Measurements from ENCODE around the gene FPGS.
"Not testable (repeated sequence)": the region's sequence is repeated elsewhere in the genome, so short reads cannot be mapped to it uniquely, and the experiment has no call there.

Gene FPGS

GRCh38 chr9:127845619-127846018, 42.9 kb downstream of the FPGS start:
- not testable (repeated sequence) for DNase-seq

GRCh38 chr9:127846443-127847177, 43.9 kb downstream of the FPGS start:
- no peak for DNase-seq

GRCh38 chr9:127847178-127847510, 44.5 kb downstream of the FPGS start:
- DNase-seq: no peak

GRCh38 chr9:127847833-127848755, 45.4 kb downstream of the FPGS start:
- DNase-seq: no peak

- DNase-seq: no peak
Observed at GRCh38 chr9:127848756-127849504, 46.2 kb downstream of the FPGS start.

GRCh38 chr9:127850286-127850830, 47.7 kb downstream of the FPGS start:
- DNase-seq: no peak

- no peak for DNase-seq
Observed at GRCh38 chr9:127852829-127853228, 50.1 kb downstream of the FPGS start.

- no peak for DNase-seq
Observed at GRCh38 chr9:127853312-127854183, 50.9 kb downstream of the FPGS start.

GRCh38 chr9:127854184-127854806, 51.6 kb downstream of the FPGS start, which contains the start of gene ENG:
ENG (minus strand) TSS chr9:127854658; CDS start chr9:127854355, 303 bp downstream.
- DNase-seq: no peak

GRCh38 chr9:127854960-127855359, 52.3 kb downstream of the FPGS start:
- DNase-seq: no peak

GRCh38 chr9:127855522-127855921, 52.8 kb downstream of the FPGS start:
- no peak for DNase-seq

GRCh38 chr9:127856094-127856728, 53.5 kb downstream of the FPGS start:
- no peak for DNase-seq

GRCh38 chr9:127856729-127857116, 54.0 kb downstream of the FPGS start:
- DNase-seq: no peak

- no peak for DNase-seq
Observed at GRCh38 chr9:127857278-127857677, 54.6 kb downstream of the FPGS start.

GRCh38 chr9:127858041-127858512, 55.4 kb downstream of the FPGS start:
- no peak for DNase-seq

- DNase-seq: no peak
Observed at GRCh38 chr9:127860260-127860659, 57.6 kb downstream of the FPGS start.

GRCh38 chr9:127860779-127861178, 58.1 kb downstream of the FPGS start:
- DNase-seq: no peak

GRCh38 chr9:127862075-127863011, 59.7 kb downstream of the FPGS start:
- DNase-seq: no peak

- DNase-seq: no peak
Observed at GRCh38 chr9:127863191-127863621, 60.5 kb downstream of the FPGS start.

Data from T1000 (cell line).